ENCODE measurements around the gene MAN1A2.
A peak's percentile ranks its signal among the peaks of the same experiment; 100 is the strongest.
"Not testable (repeated sequence)": the region's sequence is repeated elsewhere in the genome, so short reads cannot be mapped to it uniquely, and the experiment has no call there.

The MAN1A2 gene

GRCh38 chr1:117452216-117452615 lies 85.0 kb downstream of the MAN1A2 start:
- Histone ChIP-seq H4K8ac (ENCODE audit: low read length) (no peak overlapping the region), H2BK5ac (ENCODE audit: low read depth, low read length, poor library complexity, severe bottlenecking) (no peak overlapping the region), H3K9ac (ENCODE audit: low read length) (no peak overlapping the region), H3K4me3 (ENCODE audit: insufficient read depth in 1 of 2, low read depth in 1 of 2, low read length in 2 of 2) (no peak overlapping the region), H3K36me3 (ENCODE audit: control insufficient read depth in 1 of 2, insufficient read depth in 2 of 2, low read depth in 1 of 2, low read length in 2 of 2) (peaks cover 12 to 14% of the 10 kb centered on the region in 2 experiments), H3K4me1 (ENCODE audit: control insufficient read depth, insufficient read depth, low read depth, low read length) (no peaks in the 10 kb centered on the region), H2AK5ac (ENCODE audit: low read length, severe bottlenecking) (no peak overlapping the region), H3K4me2 (ENCODE audit: low read length, poor library complexity, severe bottlenecking) (no peak overlapping the region), H3K23ac (ENCODE audit: low read length in 2 of 2) (no peak overlapping the region), H2AFZ (ENCODE audit: low read depth, low read length) (no peak overlapping the region), H3K27ac (ENCODE audit: low read length, poor library complexity, severe bottlenecking) (no peak overlapping the region), H3K9me3 (ENCODE audit: control insufficient read depth, low read length) (peaks cover 2% of the 10 kb centered on the region), H2BK12ac (ENCODE audit: low read length in 2 of 2) (no peak overlapping the region), H4K91ac (ENCODE audit: low read length) (no peak overlapping the region), H3K18ac (ENCODE audit: low read depth in 1 of 2, low read length in 2 of 2) (no peak overlapping the region), H3K14ac (ENCODE audit: low read length in 2 of 2) (no peak overlapping the region), H3K4ac (ENCODE audit: low read depth in 1 of 2, low read length in 2 of 2) (no peak overlapping the region), H2BK15ac (ENCODE audit: low read depth, poor library complexity, severe bottlenecking) (no peak overlapping the region), H3K79me1 (replicated peaks; ENCODE audit: low read length, poor library complexity, severe bottlenecking) (peaks cover 6% of the 10 kb centered on the region), H3K27me3 (ENCODE audit: control insufficient read depth in 1 of 2, insufficient read depth in 1 of 2, low read length in 2 of 2) (no peaks in the 10 kb centered on the region), H2BK120ac (ENCODE audit: low read depth, low read length) (no peak overlapping the region)
- no peak for DNase-seq
- WGBS: 98% methylated on average over 3 of the region's 3 CpGs

GRCh38 chr1:117453958-117454357 lies 86.7 kb downstream of the MAN1A2 start:
- H3K4me3 ChIP-seq (ENCODE audit: insufficient read depth in 1 of 2, low read depth in 1 of 2, low read length in 2 of 2): no peak overlapping the region
- DNase-seq: no peak
- no peak overlapping the region for H2BK15ac ChIP-seq (ENCODE audit: low read depth, poor library complexity, severe bottlenecking)
- H3K79me1 ChIP-seq (replicated peaks; ENCODE audit: low read length, poor library complexity, severe bottlenecking): peaks cover 6% of the 10 kb centered on the region
- H3K4ac ChIP-seq (ENCODE audit: low read depth in 1 of 2, low read length in 2 of 2): no peak overlapping the region
- H4K8ac ChIP-seq (ENCODE audit: low read length): no peak overlapping the region
- H3K18ac ChIP-seq (ENCODE audit: low read depth in 1 of 2, low read length in 2 of 2): no peak overlapping the region
- H4K91ac ChIP-seq (ENCODE audit: low read length): no peak overlapping the region
- H3K4me2 ChIP-seq (ENCODE audit: low read length, poor library complexity, severe bottlenecking): no peak overlapping the region
- 100% methylated on average over 1 of the region's 2 CpGs for WGBS
- no peaks in the 10 kb centered on the region for H3K27me3 ChIP-seq (ENCODE audit: control insufficient read depth in 1 of 2, insufficient read depth in 1 of 2, low read length in 2 of 2)
- H3K14ac ChIP-seq (ENCODE audit: low read length in 2 of 2): no peak overlapping the region
- no peak overlapping the region for H2BK5ac ChIP-seq (ENCODE audit: low read depth, low read length, poor library complexity, severe bottlenecking)
- no peak overlapping the region for H3K27ac ChIP-seq (ENCODE audit: low read length, poor library complexity, severe bottlenecking)
- H2BK12ac ChIP-seq (ENCODE audit: low read length in 2 of 2): no peak overlapping the region
- no peak overlapping the region for H2AFZ ChIP-seq (ENCODE audit: low read depth, low read length)
- no peaks in the 10 kb centered on the region for H3K4me1 ChIP-seq (ENCODE audit: control insufficient read depth, insufficient read depth, low read depth, low read length)
- H2BK120ac ChIP-seq (ENCODE audit: low read depth, low read length): no peak overlapping the region
- no peak overlapping the region for H3K23ac ChIP-seq (ENCODE audit: low read length in 2 of 2)
- H2AK5ac ChIP-seq (ENCODE audit: low read length, severe bottlenecking): no peak overlapping the region
- H3K9me3 ChIP-seq (ENCODE audit: control insufficient read depth, low read length): no peaks in the 10 kb centered on the region
- no peak overlapping the region for H3K9ac ChIP-seq (ENCODE audit: low read length)
- H3K36me3 ChIP-seq (ENCODE audit: control insufficient read depth in 1 of 2, insufficient read depth in 2 of 2, low read depth in 1 of 2, low read length in 2 of 2): peaks cover 12 to 14% of the 10 kb centered on the region in 2 experiments

GRCh38 chr1:117458410-117458809 lies 91.2 kb downstream of the MAN1A2 start:
- not testable (repeated sequence) for H3K36me3 ChIP-seq (ENCODE audit: control insufficient read depth in 1 of 2, insufficient read depth in 2 of 2, low read depth in 1 of 2, low read length in 2 of 2); H3K14ac ChIP-seq (ENCODE audit: low read length in 2 of 2); H3K23ac ChIP-seq (ENCODE audit: low read length in 2 of 2); H3K18ac ChIP-seq (ENCODE audit: low read depth in 1 of 2, low read length in 2 of 2); H3K79me1 ChIP-seq (replicated peaks; ENCODE audit: low read length, poor library complexity, severe bottlenecking); H3K4me3 ChIP-seq (ENCODE audit: insufficient read depth in 1 of 2, low read depth in 1 of 2, low read length in 2 of 2); H2BK5ac ChIP-seq (ENCODE audit: low read depth, low read length, poor library complexity, severe bottlenecking); H3K9me3 ChIP-seq (ENCODE audit: control insufficient read depth, low read length); H3K27ac ChIP-seq (ENCODE audit: low read length, poor library complexity, severe bottlenecking); H2AK5ac ChIP-seq (ENCODE audit: low read length, severe bottlenecking); H2BK15ac ChIP-seq (ENCODE audit: low read depth, poor library complexity, severe bottlenecking); H2BK12ac ChIP-seq (ENCODE audit: low read length in 2 of 2); H4K91ac ChIP-seq (ENCODE audit: low read length); H3K4ac ChIP-seq (ENCODE audit: low read depth in 1 of 2, low read length in 2 of 2); H2BK120ac ChIP-seq (ENCODE audit: low read depth, low read length); H2AFZ ChIP-seq (ENCODE audit: low read depth, low read length); H3K9ac ChIP-seq (ENCODE audit: low read length); DNase-seq; H3K27me3 ChIP-seq (ENCODE audit: control insufficient read depth in 1 of 2, insufficient read depth in 1 of 2, low read length in 2 of 2); H3K4me2 ChIP-seq (ENCODE audit: low read length, poor library complexity, severe bottlenecking); H4K8ac ChIP-seq (ENCODE audit: low read length); H3K4me1 ChIP-seq (ENCODE audit: control insufficient read depth, insufficient read depth, low read depth, low read length)
- WGBS: 100% methylated on average over 4 of the region's 8 CpGs

- H3K18ac ChIP-seq (ENCODE audit: low read depth in 1 of 2, low read length in 2 of 2): no peak overlapping the region
- H3K4me3 ChIP-seq (ENCODE audit: insufficient read depth in 1 of 2, low read depth in 1 of 2, low read length in 2 of 2): no peak overlapping the region
- peaks cover 3 to 13% of the 10 kb centered on the region in 2 experiments for H3K36me3 ChIP-seq (ENCODE audit: control insufficient read depth in 1 of 2, insufficient read depth in 2 of 2, low read depth in 1 of 2, low read length in 2 of 2)
- no peak overlapping the region for H3K23ac ChIP-seq (ENCODE audit: low read length in 2 of 2)
- H3K4ac ChIP-seq (ENCODE audit: low read depth in 1 of 2, low read length in 2 of 2): no peak overlapping the region
- H2BK5ac ChIP-seq (ENCODE audit: low read depth, low read length, poor library complexity, severe bottlenecking): no peak overlapping the region
- no peak overlapping the region for H3K14ac ChIP-seq (ENCODE audit: low read length in 2 of 2)
- no peak overlapping the region for H4K8ac ChIP-seq (ENCODE audit: low read length)
- no peaks in the 10 kb centered on the region for H3K27me3 ChIP-seq (ENCODE audit: control insufficient read depth in 1 of 2, insufficient read depth in 1 of 2, low read length in 2 of 2)
- H2AK5ac ChIP-seq (ENCODE audit: low read length, severe bottlenecking): no peak overlapping the region
- no peaks in the 10 kb centered on the region for H3K9me3 ChIP-seq (ENCODE audit: control insufficient read depth, low read length)
- no peaks in the 10 kb centered on the region for H3K4me1 ChIP-seq (ENCODE audit: control insufficient read depth, insufficient read depth, low read depth, low read length)
- no peak overlapping the region for H3K4me2 ChIP-seq (ENCODE audit: low read length, poor library complexity, severe bottlenecking)
- H2BK120ac ChIP-seq (ENCODE audit: low read depth, low read length): no peak overlapping the region
- no peak overlapping the region for H3K27ac ChIP-seq (ENCODE audit: low read length, poor library complexity, severe bottlenecking)
- DNase-seq: peak; percentile 10
- no peak overlapping the region for H2BK15ac ChIP-seq (ENCODE audit: low read depth, poor library complexity, severe bottlenecking)
- H3K9ac ChIP-seq (ENCODE audit: low read length): no peak overlapping the region
- no peak overlapping the region for H2BK12ac ChIP-seq (ENCODE audit: low read length in 2 of 2)
- peaks cover 2% of the 10 kb centered on the region for H3K79me1 ChIP-seq (replicated peaks; ENCODE audit: low read length, poor library complexity, severe bottlenecking)
- no peak overlapping the region for H4K91ac ChIP-seq (ENCODE audit: low read length)
- H2AFZ ChIP-seq (ENCODE audit: low read depth, low read length): no peak overlapping the region
These were observed 99.5 kb downstream of the MAN1A2 start for GRCh38 chr1:117466761-117467160.

Measured in mesenchymal stem cell (in vitro differentiated cells and primary cell).